ENCODE results near the gene DLD.

DNA sequence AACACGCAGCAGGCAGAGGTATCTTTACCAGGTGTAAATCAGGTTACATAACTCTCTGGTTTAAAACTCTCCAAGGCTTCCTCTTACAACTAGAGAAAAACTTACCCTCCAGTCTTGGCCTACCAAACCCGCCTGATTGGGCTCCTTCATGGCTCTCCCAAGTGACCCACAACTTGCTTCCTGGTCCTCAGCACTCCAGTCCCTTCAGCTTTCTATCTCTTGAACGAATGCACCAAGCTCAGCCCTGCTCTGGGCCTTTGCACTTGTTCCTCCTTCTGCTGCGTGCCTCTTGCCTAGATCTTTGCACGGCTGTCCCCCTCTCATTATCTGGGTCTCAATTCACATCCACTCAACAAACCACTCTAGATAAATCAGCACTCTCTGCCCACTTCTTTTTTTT, 32.7 kb upstream of the DLD start:
- TF ChIP-seq, protein P1, sequence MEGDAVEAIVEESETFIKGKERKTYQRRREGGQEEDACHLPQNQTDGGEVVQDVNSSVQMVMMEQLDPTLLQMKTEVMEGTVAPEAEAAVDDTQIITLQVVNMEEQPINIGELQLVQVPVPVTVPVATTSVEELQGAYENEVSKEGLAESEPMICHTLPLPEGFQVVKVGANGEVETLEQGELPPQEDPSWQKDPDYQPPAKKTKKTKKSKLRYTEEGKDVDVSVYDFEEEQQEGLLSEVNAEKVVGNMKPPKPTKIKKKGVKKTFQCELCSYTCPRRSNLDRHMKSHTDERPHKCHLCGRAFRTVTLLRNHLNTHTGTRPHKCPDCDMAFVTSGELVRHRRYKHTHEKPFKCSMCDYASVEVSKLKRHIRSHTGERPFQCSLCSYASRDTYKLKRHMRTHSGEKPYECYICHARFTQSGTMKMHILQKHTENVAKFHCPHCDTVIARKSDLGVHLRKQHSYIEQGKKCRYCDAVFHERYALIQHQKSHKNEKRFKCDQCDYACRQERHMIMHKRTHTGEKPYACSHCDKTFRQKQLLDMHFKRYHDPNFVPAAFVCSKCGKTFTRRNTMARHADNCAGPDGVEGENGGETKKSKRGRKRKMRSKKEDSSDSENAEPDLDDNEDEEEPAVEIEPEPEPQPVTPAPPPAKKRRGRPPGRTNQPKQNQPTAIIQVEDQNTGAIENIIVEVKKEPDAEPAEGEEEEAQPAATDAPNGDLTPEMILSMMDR (IDR thresholded peaks at IDR 0.05): no peak
- no peak for TF ChIP-seq EP300 (IDR thresholded peaks at IDR 0.05)
